Measurements from ENCODE around the gene CAPN5.

DNA sequence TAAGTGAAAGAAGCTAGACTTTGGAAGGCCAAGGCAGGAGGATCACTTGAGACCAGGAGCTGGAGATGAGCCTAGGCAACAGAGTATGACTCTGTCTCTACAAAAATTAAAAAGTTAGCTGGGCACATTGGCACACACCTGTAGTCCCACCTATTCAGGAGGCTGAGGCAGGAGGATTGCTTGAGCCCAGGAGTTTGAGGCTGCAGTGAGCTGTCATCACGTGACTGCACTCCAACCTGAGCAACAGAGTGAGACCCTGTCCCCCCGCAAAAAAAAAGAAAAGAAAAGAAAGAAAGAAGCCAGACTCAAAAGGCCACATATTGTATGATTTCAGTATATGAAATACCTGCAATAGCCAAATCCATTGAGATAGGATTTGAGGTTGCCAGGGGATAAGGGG, 7.9 kb upstream of the CAPN5 start:
- TF ChIP-seq, protein P1, sequence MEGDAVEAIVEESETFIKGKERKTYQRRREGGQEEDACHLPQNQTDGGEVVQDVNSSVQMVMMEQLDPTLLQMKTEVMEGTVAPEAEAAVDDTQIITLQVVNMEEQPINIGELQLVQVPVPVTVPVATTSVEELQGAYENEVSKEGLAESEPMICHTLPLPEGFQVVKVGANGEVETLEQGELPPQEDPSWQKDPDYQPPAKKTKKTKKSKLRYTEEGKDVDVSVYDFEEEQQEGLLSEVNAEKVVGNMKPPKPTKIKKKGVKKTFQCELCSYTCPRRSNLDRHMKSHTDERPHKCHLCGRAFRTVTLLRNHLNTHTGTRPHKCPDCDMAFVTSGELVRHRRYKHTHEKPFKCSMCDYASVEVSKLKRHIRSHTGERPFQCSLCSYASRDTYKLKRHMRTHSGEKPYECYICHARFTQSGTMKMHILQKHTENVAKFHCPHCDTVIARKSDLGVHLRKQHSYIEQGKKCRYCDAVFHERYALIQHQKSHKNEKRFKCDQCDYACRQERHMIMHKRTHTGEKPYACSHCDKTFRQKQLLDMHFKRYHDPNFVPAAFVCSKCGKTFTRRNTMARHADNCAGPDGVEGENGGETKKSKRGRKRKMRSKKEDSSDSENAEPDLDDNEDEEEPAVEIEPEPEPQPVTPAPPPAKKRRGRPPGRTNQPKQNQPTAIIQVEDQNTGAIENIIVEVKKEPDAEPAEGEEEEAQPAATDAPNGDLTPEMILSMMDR (IDR thresholded peaks at IDR 0.05; ENCODE audit: insufficient read depth, low read length), result no peak
- no peak for TF ChIP-seq POLR2AphosphoS5 (IDR thresholded peaks at IDR 0.05; ENCODE audit: low read depth)
- TF ChIP-seq GABPA (IDR thresholded peaks at IDR 0.05; ENCODE audit: low read depth), result no peak
- TF ChIP-seq, protein P2, sequence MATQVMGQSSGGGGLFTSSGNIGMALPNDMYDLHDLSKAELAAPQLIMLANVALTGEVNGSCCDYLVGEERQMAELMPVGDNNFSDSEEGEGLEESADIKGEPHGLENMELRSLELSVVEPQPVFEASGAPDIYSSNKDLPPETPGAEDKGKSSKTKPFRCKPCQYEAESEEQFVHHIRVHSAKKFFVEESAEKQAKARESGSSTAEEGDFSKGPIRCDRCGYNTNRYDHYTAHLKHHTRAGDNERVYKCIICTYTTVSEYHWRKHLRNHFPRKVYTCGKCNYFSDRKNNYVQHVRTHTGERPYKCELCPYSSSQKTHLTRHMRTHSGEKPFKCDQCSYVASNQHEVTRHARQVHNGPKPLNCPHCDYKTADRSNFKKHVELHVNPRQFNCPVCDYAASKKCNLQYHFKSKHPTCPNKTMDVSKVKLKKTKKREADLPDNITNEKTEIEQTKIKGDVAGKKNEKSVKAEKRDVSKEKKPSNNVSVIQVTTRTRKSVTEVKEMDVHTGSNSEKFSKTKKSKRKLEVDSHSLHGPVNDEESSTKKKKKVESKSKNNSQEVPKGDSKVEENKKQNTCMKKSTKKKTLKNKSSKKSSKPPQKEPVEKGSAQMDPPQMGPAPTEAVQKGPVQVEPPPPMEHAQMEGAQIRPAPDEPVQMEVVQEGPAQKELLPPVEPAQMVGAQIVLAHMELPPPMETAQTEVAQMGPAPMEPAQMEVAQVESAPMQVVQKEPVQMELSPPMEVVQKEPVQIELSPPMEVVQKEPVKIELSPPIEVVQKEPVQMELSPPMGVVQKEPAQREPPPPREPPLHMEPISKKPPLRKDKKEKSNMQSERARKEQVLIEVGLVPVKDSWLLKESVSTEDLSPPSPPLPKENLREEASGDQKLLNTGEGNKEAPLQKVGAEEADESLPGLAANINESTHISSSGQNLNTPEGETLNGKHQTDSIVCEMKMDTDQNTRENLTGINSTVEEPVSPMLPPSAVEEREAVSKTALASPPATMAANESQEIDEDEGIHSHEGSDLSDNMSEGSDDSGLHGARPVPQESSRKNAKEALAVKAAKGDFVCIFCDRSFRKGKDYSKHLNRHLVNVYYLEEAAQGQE (IDR thresholded peaks at IDR 0.05; ENCODE audit: insufficient replicate concordance, low read depth), result no peak
- TF ChIP-seq SPI1 (IDR thresholded peaks at IDR 0.05; ENCODE audit: borderline replicate concordance, low read depth), result no peak

Measured in HL-60 (cell line).